C4-2B (cell line): ENCODE measurements around the gene TMEM131L.

Experiments
- ZFX ChIP-seq: fragments of 450-650 bp; IDR thresholded peaks from 2 replicates; pipeline ENCODE4 v1.6.1; 2017
- TF ChIP-seq, protein P1 (sequence below): fragments of 450-650 bp; conservative IDR thresholded peaks from 2 replicates; pipeline ENCODE4 v1.5.1; 2017; ENCODE audit warnings: mild to moderate bottlenecking

DNA sequence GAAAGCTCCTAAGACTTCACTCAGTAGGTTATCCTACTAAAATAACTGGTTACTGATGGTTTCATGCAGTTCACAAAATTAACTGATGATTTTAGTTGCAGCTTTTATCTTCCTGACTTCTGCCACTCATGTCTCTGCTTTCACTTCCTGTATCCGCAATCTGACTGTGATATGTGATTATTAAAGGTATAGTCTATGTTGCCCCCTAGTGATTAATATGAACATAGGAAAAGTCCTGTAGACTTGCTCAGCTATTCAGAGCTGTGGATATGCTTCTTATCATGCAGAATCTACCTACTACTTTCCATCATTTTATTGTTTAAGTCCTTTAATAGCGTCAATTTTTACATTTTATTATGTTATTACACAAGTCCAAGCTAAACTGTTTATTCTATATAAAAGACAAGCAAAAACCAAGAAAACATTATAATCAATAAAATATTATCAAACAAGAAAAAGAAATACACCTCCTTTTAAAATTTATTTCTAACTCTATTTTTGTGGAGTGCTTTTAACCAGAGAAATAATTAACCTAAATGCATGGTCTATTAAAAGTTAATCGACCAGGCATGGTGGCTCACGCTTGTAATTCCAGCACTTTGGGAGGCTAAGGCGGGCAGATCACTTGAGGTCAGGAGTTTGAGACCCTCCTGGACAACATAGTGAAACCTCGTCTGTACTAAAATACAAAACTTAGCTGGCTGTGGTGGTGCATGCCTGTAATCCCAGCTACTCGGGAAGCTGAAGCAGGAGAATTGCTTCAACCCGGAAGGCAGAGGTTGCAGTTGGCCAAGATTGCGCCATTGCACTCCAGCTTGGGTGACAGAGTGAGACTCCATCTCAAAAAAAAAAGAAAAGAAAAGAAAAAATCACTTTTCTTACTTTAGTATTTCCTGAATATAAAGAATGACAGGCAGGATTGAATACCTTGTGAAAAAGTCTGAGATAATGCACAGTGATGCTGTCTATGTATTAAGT lies 177.5 kb downstream of the TMEM131L start:
- TF ChIP-seq, protein P1, sequence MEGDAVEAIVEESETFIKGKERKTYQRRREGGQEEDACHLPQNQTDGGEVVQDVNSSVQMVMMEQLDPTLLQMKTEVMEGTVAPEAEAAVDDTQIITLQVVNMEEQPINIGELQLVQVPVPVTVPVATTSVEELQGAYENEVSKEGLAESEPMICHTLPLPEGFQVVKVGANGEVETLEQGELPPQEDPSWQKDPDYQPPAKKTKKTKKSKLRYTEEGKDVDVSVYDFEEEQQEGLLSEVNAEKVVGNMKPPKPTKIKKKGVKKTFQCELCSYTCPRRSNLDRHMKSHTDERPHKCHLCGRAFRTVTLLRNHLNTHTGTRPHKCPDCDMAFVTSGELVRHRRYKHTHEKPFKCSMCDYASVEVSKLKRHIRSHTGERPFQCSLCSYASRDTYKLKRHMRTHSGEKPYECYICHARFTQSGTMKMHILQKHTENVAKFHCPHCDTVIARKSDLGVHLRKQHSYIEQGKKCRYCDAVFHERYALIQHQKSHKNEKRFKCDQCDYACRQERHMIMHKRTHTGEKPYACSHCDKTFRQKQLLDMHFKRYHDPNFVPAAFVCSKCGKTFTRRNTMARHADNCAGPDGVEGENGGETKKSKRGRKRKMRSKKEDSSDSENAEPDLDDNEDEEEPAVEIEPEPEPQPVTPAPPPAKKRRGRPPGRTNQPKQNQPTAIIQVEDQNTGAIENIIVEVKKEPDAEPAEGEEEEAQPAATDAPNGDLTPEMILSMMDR, result peak; percentile 74
- TF ChIP-seq ZFX, result no peak
